ENCODE data around the gene GJD3.

Gene GJD3

DNA sequence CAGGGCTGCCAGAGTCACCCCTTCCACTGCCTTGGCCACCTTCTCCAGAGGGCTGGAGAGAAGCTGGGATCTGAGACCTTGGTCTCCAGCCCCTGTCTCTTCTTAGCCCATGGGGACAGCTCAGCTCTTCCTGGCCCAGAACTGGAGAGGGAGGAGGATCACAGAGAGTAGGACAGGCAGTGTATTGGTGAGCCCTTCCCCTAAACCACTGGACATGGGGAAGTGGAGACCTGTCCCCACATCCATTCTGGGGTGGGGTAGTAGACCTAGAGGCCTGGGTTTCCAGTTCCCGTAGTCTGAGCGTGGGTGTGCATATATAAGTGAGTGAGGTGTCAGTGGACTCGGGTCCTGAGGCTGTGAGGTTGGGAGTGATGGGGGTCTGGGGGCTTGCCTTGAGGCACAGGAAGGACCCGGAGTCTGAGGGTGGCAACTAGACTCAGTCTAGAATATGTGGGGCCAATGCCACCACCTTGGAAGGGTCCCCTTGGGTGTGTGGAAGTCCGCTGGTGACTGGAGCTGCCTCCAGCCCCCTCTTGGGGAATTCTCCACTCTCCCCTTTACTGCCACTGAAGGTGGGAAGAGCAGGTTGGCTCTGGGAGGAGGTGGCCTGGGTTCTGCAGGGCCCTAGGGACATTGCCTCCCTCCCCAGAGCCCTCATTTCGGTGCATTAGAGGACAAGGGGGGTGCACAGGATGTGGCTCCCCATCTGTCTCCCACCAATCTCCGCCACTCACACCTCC lies 19.9 kb downstream of the GJD3 start:
- ChIA-PET CTCF (interaction anchor here (0.6 to 1.5 kb wide), 7 partner anchors 9 to 173 kb away, joined by 3 to 6 read pairs (median 4); no protein-coding TSS in a partner anchor), POLR2A (ENCODE audit: low non-redundant PET) (no interaction called here)
- DNase-seq (ENCODE audit: low spot score), result no peak
- TF ChIP-seq, protein P1, sequence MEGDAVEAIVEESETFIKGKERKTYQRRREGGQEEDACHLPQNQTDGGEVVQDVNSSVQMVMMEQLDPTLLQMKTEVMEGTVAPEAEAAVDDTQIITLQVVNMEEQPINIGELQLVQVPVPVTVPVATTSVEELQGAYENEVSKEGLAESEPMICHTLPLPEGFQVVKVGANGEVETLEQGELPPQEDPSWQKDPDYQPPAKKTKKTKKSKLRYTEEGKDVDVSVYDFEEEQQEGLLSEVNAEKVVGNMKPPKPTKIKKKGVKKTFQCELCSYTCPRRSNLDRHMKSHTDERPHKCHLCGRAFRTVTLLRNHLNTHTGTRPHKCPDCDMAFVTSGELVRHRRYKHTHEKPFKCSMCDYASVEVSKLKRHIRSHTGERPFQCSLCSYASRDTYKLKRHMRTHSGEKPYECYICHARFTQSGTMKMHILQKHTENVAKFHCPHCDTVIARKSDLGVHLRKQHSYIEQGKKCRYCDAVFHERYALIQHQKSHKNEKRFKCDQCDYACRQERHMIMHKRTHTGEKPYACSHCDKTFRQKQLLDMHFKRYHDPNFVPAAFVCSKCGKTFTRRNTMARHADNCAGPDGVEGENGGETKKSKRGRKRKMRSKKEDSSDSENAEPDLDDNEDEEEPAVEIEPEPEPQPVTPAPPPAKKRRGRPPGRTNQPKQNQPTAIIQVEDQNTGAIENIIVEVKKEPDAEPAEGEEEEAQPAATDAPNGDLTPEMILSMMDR (conservative IDR thresholded peaks at IDR 0.05; ENCODE audit: low read depth), result no peak
- H3K27ac ChIP-seq, result peak overlapping the region; percentile 96

DNA sequence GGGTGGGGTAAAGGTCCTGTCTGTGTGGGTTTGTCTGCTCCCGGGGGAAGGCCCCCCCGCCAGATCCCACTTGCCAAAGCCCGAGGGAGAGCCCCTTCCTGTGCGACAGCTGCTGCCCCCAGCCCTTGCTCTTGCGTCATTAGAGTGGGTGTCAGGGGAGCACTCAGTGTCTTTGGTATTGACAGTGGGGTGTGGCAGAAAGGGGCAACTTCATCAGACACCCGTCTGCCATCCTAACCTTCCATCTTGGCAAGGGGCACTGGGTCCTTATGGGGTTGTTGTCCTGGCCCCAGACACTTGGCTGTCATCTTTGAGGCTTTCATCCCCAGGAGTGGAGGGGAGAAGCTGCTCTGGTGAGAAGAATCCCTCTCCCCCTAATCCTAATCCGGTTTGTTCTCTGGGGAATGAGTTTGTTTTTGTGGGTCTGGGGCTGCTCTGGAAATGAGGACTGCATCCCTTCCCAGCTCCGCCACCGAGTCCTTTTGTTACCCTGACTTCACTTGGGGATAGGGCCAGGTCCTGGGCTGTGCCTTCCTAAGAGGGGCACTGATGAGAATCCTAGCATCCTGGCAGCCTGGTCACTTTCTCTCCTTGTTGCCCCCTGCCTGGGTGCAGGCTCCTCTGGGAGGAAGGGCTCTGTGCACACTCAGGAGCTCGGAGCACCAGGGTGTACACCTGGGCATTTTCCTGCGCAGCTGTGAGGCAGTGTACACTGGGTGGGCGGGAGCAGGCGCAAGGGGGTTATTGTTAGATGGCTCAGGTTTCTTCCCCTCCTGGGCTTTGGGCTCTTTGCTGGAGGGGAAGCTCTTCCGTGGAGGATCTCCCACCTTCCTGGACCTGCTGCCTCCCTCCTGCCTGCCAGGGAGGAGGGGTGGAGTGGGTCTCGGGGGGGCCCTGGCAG lies 21.1 kb downstream of the GJD3 start:
- POLR2A ChIA-PET (ENCODE audit: low non-redundant PET), result no interaction called here
- TF ChIP-seq, protein P1 (conservative IDR thresholded peaks at IDR 0.05; ENCODE audit: low read depth), result no peak
- H3K27ac ChIP-seq, result peak overlapping the region; percentile 96
- no peak for DNase-seq (ENCODE audit: low spot score)
- CTCF ChIA-PET, result interaction anchor here (0.7 to 1.2 kb wide), 4 partner anchors 11 to 152 kb away, joined by 3 to 7 read pairs (median 3); no protein-coding TSS in a partner anchor

DNA sequence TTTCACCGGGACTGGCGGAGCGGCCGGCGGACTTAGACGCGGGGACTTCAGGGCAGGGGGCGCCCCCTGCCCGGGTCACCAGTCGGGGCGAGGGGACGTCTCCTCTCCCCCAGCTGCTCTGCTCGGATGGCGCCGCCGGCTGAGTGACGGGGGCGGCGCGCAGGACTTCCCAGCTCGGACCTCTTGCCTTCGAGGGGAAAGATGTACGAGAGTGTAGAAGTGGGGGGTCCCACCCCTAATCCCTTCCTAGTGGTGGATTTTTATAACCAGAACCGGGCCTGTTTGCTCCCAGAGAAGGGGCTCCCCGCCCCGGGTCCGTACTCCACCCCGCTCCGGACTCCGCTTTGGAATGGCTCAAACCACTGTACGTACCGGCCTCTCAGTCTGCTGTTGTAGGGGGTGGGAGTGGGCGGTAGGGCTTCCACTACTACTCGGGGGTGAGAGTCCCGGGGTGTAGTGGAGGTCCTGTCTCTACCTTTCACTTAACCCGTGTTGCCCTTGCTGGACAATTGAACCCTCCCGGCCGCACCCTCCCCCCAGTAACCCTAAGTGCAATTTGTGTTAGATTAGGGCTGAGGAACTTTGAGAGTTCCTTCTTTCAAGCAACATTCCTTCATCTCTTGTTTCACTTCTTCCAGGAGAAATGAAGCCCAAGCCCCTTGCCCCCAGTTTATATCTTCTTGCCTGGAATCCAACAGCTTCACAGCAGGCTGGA lies 21.9 kb downstream of the GJD3 start:
- POLR2A ChIA-PET (ENCODE audit: low non-redundant PET), result no interaction called here
- DNase-seq (ENCODE audit: low spot score), result no peak
- H3K27ac ChIP-seq, result peak overlapping the region; percentile 96
- TF ChIP-seq, protein P1 (conservative IDR thresholded peaks at IDR 0.05; ENCODE audit: low read depth), result no peak
- CTCF ChIA-PET, result interaction anchor here (0.7 to 1.2 kb wide), 4 partner anchors 22 to 151 kb away, joined by 3 to 7 read pairs (median 3); partner anchors contain the start of gene GJD3

DNA sequence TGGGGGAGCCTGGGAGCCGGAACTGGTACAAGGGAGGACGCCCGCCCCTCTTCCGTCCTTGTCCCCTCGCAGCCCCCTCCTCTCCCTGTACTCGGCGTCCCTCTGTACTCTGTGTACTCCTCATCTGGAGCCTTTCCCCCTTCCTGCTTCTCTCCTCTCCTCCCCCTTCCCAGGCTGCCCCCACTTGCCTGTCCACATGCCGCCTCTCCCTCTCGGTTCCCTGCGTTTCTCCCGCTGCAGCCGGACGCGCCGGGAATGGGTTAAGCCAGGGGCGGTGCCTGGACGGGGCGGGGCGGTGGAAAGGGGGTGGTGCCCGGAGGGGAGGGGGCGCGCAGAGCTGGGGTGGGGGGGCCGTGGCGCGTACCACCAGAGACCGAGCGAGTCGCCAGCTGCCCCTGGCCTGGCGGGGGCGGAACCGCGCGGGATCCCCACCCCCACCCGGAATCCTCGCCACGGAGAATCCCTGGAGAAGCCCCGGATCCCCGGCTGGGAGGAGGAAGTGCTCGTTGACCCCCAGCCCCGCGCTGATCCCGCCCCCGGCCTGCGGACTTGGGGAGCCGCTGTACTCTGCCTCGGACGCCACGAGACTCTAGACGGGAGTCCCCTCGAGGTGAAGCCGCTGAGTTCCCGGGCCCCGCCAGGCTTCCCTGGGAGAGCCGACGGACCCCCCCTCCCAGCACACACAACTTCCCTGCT lies 22.6 kb downstream of the GJD3 start:
- TF ChIP-seq, protein P1 (conservative IDR thresholded peaks at IDR 0.05; ENCODE audit: low read depth), result no peak
- peak; percentile 71 for DNase-seq (ENCODE audit: low spot score)
- ChIA-PET CTCF (interaction anchor here (0.7 kb wide), 1 partner anchor 23 kb away, joined by 3 read pairs; the partner anchor contains the start of gene GJD3), POLR2A (ENCODE audit: low non-redundant PET) (no interaction called here)
- H3K27ac ChIP-seq, result peak overlapping the region; percentile 96

DNA sequence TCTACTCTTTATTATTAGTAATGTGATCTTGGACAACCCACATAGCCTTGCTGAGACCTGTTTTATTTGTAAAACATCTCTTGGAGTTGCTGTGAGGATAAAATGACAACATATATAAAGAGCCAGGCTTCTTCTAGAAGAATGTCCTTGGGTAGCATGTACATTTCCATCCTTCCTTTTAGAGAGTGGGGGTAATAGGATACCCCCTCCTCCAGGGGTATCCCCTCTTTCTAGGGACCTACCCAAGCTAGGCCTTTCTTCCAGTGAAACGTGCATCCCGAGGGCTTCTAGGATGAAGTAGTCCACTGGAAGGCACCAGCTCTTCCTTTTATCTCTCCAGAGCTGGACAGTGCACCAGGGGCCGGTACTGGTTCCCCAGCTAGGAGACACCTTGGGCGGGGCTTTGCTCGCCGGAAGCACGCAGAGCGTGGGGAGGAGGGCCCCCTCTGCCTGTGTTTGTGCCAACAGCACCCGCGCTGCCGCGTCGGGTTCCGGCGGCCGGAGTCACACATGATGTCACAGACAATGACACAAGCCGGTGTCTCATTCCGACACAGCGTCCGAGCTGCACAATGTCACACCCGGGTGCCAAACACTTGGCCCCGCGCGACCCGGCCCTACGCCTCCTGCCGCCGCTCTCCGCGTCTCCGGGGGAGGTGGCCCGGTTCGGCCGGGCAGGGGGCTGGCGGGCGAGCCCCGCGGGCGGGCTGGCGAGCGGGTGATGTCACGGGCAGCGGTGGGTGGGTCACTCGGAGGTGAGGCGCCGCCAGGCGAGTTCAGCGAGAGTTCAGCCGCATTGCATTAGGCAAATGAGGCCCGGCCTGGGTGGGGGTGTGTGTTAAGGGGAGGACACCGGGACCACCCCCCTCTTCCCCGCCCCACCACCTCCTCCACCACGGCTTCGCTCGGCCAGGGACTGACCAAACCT lies 23.4 kb downstream of the GJD3 start:
- peak; percentile 68 for DNase-seq (ENCODE audit: low spot score)
- CTCF ChIA-PET, result interaction anchor here (0.6 kb wide), 3 partner anchors 11 to 1322 kb away, joined by 3 read pairs; no protein-coding TSS in a partner anchor
- TF ChIP-seq, protein P1 (conservative IDR thresholded peaks at IDR 0.05; ENCODE audit: low read depth), result no peak
- POLR2A ChIA-PET (ENCODE audit: low non-redundant PET), result interaction anchor here (1.0 kb wide), 1 partner anchor 27 kb away, joined by 3 read pairs; no protein-coding TSS in a partner anchor
- H3K27ac ChIP-seq, result peak overlapping the region; percentile 96
